ENCODE measurements around the gene KCNQ1.

Gene KCNQ1

DNA sequence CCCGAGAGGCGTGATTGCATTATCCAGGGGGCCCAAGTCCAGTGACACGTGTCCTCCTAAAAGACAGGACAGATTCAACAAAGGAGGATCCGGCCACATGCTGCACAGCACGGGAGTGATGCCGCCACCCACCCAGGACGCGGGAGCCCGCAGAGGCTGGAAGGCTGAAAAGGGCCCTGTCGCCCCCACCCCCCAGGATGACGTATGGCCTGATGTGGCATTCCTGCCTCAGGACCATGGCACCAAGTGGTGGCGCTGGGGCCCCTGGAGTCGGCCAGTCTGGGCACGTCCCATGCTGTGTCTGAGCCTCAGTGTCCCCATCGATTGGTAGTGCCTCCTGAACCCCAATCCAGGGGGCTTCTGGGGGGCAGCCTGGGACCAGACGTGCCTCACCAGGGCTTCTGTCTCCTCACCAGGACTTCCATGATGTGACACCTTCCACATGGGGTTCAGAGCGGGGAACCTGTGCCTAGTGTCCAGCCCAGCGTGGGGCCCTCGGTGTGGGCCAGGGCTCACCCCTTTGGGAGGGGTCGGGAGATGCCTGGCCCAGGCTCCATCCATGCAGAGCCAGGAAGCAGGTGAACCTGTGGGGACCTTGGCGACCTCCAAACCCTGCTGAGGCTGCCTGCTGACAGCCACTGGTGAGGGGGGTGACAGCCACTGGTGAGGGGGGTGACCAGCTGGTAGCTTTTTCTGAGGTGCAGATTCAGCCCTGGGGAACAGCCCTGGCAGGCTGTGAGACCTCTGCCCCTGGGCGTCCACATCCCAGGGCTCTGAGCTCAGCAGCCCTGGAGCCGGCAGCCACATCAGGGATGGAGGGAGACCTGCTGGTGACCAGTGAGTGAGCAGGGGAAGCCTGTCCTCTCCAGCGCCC is 75.3 kb downstream of the KCNQ1 start:
- in situ Hi-C loops (cut with MboI; ENCODE audit: low sequenced_read_pairs), result loop anchor here (10.0 to 25.0 kb wide), 2 partner anchors 85 to 333 kb away; no protein-coding TSS in a partner anchor

DNA sequence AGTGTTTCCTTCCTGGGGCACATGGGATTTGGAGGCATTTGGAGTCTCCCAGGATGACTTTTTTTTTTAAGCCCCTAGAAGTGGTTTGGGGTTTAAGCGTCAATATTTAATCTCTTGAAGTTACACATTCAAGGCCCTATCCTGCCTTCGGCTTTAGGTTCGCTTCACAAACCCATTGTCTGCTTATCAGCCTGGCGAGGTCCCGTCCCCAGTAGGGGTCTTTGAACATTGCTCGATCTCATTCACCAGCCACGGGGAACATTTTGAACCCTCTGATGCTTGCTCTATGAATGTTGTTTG is 75.9 kb downstream of the KCNQ1 start:
- in situ Hi-C loops (cut with MboI; ENCODE audit: low sequenced_read_pairs), result loop anchor here (25.0 kb wide), 1 partner anchor 333 kb away; no protein-coding TSS in a partner anchor

DNA sequence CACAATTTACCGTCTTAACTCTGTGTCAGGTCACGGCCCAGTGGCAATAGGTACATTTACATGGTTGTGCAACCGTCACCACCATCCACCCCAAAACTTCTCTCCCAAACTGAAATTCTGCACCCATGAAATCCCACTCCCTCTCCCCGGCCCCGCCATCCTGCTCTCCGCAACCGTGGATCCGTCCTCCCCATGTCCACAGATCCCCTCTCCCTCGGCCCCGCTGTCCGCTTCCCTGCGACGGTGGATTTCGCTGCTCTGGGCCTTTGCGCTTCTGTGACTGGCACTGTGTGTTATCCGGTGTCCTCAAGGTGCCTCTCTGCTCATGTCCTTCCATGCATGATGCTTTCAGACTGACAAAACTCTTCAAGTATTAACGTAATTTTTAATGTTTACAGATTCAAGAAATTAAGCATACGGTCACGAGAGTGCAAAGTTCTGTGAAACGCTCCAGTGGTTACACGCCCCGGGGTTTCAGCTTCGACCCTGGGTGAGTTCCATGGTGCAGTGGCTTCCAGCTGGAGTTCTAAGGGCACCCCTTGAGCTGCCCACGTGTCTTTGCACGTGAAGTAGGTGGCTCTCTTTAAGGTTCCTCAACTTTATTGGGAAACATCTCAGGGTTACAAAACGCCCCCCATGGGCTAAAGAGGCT is 76.4 kb downstream of the KCNQ1 start:
- in situ Hi-C loops (cut with MboI; ENCODE audit: low sequenced_read_pairs), result loop anchor here (25.0 kb wide), 1 partner anchor 334 kb away; no protein-coding TSS in a partner anchor

DNA sequence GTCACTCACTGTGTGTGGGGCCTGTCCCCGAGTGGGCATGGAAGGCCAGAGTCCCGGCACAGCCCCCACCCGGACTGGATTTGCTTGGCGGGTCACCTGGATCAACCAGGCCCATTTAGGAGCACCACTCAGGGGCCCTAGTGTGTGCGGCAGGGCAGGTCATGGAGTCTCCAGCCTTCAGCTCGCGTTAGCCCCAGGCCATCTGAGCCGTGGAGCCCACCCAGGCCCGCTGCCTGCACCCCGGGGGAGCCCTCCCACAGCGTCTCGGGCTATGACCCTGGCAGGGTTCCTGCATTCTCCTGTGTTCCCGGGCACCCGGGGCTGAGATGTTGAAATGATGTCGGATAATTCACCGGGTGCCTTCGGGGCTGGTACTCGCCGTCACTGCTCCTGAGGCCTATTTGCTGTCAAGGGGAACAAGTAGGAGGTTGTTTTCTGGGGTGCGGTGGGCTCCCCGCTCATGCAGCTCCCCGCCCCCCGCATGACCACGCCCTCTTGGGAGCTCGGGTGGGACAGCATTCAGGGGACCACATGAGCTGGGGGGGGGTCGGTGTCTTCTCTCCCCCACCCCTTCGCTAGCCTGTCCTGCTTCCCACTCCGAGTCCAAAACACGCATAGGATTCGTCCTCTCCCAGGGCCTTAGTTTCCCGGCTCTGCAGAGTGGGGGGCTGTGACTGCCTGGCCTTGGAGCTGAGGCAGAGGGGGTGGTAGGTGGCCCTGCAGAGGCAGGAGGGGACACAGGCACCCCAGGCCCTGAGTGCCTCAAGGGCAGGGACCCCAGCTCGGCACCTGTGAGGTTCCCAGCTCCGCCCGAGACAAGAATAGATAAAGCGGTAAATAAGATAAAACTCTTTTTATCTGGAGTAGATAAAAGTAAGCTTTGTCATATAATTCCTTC is 77.2 kb downstream of the KCNQ1 start:
- in situ Hi-C loops (cut with MboI; ENCODE audit: low sequenced_read_pairs), result loop anchor here (25.0 kb wide), 1 partner anchor 335 kb away; no protein-coding TSS in a partner anchor

DNA sequence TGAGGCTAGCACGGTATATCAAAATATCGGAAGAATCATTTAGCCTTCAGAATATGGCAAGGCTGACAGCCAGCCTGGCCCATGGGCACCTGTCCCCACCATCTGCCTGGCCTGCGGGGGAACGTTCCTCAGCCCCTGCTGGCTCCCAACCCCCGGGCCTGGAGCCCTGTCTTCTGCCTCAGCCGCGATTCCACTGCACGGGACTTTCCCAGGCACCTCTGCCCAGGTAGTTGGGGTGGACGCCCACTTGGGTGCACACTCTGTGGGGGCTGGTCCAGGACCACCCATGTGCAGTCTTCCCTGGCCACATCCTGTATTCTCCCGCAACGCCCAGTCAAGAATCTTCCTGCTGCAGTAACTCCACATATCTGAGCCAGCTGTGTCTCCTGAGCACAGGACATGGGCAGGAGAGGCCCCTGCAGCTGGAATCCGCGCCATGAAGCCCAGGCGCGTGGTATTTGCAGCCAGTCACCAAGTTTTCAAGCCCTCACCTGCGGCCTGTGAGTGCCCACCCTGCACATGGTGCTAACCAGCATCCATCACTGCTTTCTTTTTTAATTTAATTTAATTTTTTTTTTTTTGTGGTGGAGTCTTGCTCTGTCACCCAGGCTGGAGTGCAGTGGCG is 77.9 kb downstream of the KCNQ1 start:
- in situ Hi-C loops (cut with MboI; ENCODE audit: low sequenced_read_pairs), result loop anchor here (25.0 kb wide), 1 partner anchor 335 kb away; no protein-coding TSS in a partner anchor

DNA sequence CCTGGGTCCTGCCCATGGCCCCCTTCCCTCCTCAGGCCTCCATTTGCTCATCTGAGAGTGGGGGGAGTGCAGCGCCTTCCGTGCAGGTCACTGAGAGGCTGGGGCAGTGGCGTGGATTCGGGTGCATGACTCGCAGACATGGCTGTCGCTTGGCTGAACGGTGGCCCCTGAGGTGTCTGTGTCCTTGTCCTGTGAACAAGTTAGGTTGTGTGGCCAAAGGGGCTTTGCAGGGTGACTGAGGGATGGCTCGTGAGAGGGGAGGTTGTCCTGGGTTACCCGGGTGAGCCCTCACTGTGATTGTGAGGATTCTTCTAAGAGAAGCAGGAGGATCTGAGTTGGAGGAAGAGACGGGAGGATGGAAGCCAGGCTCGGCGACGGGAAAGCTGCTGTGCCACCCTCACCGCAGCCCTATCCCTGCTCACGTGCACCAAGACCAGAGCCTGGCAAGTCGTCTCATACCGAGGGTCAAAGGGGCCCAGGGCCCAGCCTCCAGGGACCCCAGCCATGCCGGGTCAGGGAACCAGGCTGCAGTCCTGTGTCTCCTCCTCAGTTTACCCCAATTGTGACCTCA is 79.1 kb downstream of the KCNQ1 start:
- in situ Hi-C loops (cut with MboI; ENCODE audit: low sequenced_read_pairs), result loop anchor here (25.0 kb wide), 1 partner anchor 337 kb away; no protein-coding TSS in a partner anchor

DNA sequence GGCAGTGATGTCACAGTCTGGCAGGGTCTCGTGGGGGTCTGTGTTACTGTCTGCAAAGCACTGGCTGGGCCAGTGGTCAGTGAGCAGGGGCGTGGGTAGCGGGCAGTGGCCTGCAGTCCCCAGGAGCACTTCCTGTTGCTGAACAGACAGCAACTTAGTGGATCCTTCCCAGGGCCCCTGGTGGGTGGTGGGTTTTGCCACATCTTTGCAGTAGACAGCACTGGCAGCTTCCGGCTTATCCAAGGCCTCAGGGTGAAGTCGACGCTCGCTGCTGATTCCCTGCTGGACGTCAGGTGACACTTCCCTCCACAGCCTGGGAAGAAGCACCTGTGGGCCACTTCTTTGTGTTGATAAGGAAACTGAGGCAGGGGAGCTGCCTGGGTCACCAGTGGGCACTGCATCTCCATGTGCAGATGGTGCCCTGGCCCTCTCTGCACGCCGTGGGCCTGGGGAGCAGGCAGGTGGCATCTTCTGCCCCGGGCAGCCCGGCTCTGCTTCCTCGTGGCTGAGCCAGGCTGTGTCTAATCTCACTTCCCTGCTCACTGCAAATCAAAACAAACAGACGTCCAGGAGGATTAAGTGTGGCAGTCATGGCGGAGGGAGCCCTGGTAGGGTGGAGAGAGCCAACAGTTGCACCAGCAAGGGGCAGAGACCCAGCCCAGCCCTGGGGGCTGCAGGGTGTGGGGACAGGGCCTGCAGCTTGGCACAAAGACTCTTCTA is 79.8 kb downstream of the KCNQ1 start:
- in situ Hi-C loops (cut with MboI; ENCODE audit: low sequenced_read_pairs), result loop anchor here (25.0 kb wide), 1 partner anchor 337 kb away; no protein-coding TSS in a partner anchor

DNA sequence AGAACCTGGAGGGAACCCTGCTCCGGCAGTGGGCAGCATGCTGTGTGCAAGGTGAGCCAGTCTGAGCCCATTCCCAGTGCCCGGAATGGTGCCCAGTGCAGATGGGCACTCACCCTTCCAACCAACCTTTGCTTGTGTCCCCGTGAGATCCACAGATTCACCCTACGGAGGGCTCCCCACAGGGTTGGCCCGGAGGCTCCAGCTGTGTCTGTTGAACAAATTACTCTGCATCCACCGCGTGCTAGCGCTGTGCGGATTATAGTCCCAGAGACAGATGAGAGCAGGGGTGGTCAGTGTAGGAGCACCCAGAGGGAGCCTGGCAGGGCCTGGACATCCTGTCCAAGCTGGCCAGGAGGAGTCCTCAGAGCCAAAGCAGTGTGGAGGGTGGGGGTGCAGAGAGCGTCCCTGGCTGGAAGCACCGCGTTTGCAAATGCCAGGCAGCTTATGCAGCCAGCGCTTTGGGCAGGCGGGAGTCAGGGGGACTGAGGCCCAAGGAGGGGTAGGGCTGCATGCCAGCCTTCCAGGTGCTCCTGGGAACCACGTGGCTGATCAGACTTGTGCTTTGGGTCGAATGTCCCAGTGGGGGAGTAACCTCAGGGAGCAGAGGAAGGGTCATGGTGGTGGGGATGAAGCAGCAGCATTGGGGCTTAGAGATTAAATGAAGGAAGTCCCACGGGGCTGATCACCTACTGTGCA is 80.5 kb downstream of the KCNQ1 start:
- in situ Hi-C loops (cut with MboI; ENCODE audit: low sequenced_read_pairs), result no loop called here

DNA sequence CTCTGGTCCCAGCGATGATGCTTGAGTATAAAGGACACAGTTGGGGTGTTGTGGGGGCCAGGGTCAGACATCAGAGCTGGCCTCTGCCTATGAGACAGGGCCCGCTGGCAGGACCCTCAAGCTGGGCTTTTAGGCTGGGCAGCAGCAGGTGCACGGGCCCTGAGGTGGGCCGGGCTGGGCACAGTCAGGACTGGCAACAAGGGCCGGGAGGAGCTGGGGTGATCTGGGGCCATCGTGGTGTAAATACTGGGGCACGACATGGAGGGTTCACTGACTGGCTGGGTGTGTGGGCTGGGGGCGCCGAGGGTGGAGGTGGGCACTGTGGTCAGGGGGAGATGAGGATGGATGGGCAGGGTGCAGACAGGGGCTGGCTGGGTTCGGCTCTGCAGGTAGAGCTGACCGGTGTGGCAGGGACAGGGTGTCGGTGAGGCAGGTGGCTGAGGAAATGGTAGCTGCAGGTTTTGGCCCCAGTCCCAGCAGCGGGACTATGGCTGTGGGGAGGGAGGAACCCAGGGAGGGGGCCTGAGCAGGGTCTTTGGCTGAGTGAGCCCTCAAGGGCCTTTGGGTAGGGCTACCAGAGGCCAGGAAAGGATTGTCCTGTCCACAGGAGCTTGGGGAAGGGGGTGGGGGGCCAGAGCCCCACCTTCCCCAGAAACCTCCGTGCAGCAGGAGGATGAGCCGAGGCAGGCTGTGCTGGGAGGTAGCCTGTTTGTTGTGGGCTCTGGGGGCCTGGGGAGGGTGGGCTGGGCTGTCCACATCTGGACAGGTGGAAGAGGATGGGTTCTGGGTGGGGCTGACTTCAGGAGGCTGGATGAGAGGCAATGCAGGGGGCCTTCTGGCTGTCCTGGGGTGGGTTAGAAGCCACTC is 81.4 kb downstream of the KCNQ1 start:
- in situ Hi-C loops (cut with MboI; ENCODE audit: low sequenced_read_pairs), result no loop called here

DNA sequence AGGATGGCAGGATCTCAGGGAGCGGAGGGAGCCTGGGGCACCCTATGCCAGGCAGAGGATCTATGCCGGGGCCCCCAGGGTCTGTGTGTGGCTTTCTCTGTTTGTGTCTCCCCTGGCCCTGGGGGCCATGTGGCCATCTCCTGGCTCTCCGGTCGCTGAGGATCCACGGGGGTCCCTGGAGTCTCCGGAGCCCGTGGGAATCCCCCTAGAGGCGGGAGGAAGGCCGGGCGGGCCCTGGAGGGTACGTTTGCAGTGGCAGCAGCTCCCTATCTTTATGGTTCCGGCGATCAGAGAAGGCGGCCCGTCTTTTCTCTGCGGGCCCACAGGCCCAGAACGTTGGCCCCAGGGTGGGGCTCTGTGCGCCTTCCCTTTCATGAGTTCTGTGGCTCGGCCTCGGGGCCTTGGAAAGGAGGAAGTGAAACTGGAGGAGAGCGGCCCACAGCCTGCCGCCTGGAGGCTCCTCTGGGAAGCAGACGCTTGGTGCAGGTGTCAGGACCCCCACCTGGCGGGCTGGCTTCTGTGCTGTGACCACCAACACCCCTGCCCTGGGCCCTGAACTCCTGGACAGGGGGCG is 82.1 kb downstream of the KCNQ1 start:
- in situ Hi-C loops (cut with MboI; ENCODE audit: low sequenced_read_pairs), result no loop called here

DNA sequence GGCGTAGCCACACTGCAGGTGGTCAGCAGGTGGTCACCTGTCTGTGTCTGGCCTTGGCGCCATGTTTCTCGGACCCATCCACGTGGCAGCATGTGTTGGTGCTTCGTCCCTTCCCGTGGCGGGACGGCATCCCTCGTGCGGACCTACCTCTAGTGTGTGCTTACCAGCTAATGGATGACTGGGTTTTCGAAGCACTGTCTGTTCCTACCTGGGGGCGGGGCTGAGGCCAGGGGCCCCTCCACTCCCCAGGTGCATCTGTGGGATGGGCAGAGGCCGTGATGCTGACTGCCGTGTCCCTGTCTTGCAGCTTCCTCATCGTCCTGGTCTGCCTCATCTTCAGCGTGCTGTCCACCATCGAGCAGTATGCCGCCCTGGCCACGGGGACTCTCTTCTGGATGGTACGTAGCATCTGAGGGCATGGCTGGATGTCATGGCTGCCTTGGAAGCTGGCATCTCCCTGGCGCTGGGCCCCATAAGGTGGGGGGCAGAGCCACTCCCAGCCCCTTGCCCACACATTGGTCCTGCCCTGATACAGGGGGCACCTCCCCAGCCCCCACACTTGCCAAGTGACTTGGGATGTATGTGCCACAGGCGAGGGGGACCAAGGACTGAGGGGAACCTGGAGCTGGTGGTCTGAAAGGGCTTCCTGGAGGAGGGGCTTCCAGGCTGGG is 82.9 kb downstream of the KCNQ1 start:
- in situ Hi-C loops (cut with MboI; ENCODE audit: low sequenced_read_pairs), result no loop called here

DNA sequence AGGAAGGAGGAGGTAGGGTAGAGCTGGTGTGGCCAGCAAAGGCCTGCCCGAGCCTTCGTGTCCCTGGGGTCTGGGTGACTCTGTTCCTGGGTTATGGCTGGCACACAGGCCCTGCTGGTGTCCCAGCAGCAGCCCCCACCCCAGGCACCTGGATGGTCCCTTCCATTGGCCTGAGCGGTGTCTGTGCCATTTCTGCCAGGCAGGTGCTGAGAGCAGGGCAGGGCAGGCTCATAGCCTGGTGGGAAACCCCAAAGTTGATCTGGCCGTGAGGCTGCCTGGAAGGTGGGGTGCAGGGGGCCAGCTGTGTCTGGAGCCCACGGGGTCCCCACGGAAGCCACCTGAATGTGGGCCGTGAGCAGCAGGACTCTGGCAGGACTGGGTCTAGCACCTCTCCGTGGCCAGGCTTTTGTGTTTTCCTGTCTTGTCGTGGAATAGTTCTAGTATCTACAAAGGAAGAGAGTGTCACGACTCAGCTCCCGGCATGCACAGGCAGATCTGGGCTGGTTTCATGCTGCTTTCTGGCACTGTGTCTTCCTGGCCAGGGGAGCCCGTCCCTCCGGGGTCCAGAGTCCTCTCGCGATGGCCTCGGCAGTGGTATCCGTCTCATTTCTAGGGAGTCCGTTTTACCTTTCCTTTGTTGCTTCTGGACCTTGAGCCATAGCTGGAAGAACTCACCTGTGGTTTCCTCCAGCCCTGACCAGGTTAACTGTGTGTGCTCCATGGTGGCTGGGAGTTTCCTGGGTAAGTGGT is 83.7 kb downstream of the KCNQ1 start:
- in situ Hi-C loops (cut with MboI; ENCODE audit: low sequenced_read_pairs), result no loop called here

DNA sequence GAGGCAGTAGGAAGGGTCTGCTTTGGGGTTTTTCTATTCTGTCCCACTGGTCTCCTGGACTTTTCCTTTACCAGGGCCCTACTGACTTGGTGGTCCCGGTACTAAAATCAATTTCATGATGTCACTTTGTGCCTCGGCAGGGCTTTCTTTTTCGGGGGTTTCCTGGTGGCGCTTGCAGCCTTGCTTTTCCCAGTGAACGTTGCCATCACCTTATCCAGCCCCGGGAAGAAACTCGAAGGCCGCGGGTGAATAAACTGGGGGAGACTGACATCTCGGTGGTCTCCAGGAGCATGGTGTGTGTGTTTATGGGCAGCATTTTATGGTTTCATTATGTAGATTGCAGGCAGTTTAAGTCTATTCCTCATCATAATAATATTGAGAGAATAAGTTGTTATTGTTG is 84.4 kb downstream of the KCNQ1 start:
- in situ Hi-C loops (cut with MboI; ENCODE audit: low sequenced_read_pairs), result no loop called here

DNA sequence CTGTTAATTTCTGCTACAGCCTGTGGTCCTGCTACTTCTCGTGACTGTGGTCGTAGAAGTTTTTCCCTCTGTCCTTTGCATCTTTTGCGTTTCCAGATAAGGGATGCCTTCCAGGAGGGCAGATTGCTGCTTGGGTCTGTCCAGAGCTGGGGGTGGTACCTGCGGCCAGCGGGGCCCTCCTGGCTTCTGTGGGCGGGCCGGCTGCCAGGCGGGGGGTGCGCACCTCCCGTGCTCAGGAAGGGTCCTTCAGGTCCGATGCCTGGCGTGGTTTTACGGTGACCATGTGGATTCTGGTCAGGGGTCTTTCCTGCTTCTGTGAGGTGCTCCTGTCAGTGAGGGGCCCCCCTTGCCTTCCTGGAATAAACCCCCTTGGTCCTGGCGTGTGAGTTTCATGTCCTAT is 84.8 kb downstream of the KCNQ1 start:
- in situ Hi-C loops (cut with MboI; ENCODE audit: low sequenced_read_pairs), result loop anchor here (5.0 to 10.0 kb wide), 2 partner anchors 102 to 365 kb away; no protein-coding TSS in a partner anchor

DNA sequence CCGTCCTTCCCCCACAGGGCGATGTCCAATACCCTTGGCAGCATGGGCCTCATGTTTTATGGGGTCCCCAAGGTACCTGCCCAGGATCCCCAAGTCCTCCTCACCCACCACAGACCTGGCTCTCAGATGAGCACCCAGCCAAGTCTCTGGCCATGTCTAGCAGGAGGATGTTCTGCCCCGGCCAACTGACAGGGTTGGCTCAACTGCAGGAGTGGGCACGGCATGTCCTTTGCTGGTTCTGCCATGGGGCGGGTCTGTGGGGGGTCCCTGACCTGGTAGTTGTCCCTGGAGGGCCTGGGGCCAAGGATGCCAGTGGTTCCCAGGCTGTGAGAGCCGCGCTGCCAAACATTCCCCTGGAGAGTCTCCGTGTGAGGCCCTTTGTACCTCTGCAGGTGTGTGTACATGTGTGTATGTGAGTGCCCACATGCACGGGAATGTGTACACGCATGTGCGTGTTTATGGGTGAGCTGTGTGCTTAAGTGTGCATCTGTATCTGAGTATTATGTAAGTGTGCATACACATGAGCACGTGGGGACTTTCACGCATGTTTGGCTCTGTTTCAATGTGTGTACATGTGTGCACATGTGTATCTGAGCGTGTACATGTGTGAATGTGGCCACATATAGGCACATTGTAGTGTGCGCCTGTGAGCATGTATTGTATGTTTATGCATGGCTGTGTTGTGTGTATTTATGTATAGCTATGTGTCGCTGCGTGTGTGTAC is 85.5 kb downstream of the KCNQ1 start:
- in situ Hi-C loops (cut with MboI; ENCODE audit: low sequenced_read_pairs), result loop anchor here (5.0 to 10.0 kb wide), 2 partner anchors 103 to 365 kb away; no protein-coding TSS in a partner anchor

DNA sequence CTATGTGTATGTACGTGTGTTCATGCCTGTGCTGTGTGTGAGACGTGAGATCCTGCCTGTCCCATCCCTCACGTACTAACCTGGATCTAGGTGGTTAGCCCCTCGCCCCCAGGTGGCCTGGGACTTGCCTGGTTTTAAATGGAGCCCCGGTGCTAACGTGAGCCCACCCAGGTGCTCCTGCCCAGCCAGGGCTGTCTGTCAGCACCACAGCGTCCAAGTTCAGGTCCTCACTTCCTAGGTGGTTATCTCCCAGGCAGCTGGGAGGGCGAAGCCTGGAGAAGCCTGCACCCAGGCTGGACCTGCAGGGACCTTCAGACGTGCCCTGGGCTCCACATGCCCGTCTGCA is 86.0 kb downstream of the KCNQ1 start:
- in situ Hi-C loops (cut with MboI; ENCODE audit: low sequenced_read_pairs), result loop anchor here (5.0 to 10.0 kb wide), 2 partner anchors 104 to 364 kb away; no protein-coding TSS in a partner anchor
